ENCODE data around the gene HDAC11. TPM values are rescaled to one million over a fixed set of nuclear protein-coding genes. Genes with fewer than 3 reads are reported as not detected.
"Not testable (repeated sequence)": the region's sequence is repeated elsewhere in the genome, so short reads cannot be mapped to it uniquely, and the experiment has no call there.

Gene HDAC11
- total RNA-seq, 1 donor from 2014 or later = 17.4 TPM

- DNase-seq (ENCODE audit: low spot score) = no peak
Measured at GRCh38 chr3:13470894-13471574, 9.1 kb upstream of the HDAC11 start.

GRCh38 chr3:13472286-13472685 lies 7.8 kb upstream of the HDAC11 start:
- DNase-seq (ENCODE audit: low spot score) = no peak

GRCh38 chr3:13473020-13473419 lies 7.1 kb upstream of the HDAC11 start:
- DNase-seq (ENCODE audit: low spot score) = no peak

GRCh38 chr3:13474021-13474420 lies 6.1 kb upstream of the HDAC11 start:
- no peak for DNase-seq (ENCODE audit: low spot score)

GRCh38 chr3:13474776-13475303 lies 5.3 kb upstream of the HDAC11 start:
- DNase-seq (ENCODE audit: low spot score) = no peak

GRCh38 chr3:13475871-13476590 lies 4.1 kb upstream of the HDAC11 start:
- DNase-seq (ENCODE audit: low spot score) = no peak

- DNase-seq (ENCODE audit: low spot score) = no peak
Measured at GRCh38 chr3:13477943-13478342, 2.2 kb upstream of the HDAC11 start.

GRCh38 chr3:13479332-13479581 lies 849 bp upstream of the HDAC11 start:
- DNase-seq (ENCODE audit: low spot score) = no peak

GRCh38 chr3:13480340-13481318 lies 523 bp downstream of the HDAC11 start:
- no peak for DNase-seq (ENCODE audit: low spot score)

- DNase-seq (ENCODE audit: low spot score) = no peak
Measured at GRCh38 chr3:13482106-13482690, 2.1 kb downstream of the HDAC11 start.

GRCh38 chr3:13483286-13483685 lies 3.2 kb downstream of the HDAC11 start:
- DNase-seq (ENCODE audit: low spot score) = no peak

- no peak for DNase-seq (ENCODE audit: low spot score)
Measured at GRCh38 chr3:13483988-13484695, 4.0 kb downstream of the HDAC11 start.

- DNase-seq (ENCODE audit: low spot score) = peak; percentile 92
Measured at GRCh38 chr3:13484851-13485590, 4.9 kb downstream of the HDAC11 start.

GRCh38 chr3:13485630-13486562 lies 5.8 kb downstream of the HDAC11 start:
- DNase-seq (ENCODE audit: low spot score) = not testable (repeated sequence)

GRCh38 chr3:13487403-13487802 lies 7.3 kb downstream of the HDAC11 start:
- DNase-seq (ENCODE audit: low spot score) = no peak

GRCh38 chr3:13491206-13491974 lies 11.3 kb downstream of the HDAC11 start:
- DNase-seq (ENCODE audit: low spot score) = no peak

- DNase-seq (ENCODE audit: low spot score) = no peak
Measured at GRCh38 chr3:13492048-13492447, 11.9 kb downstream of the HDAC11 start.
